Testis (tissue), 2 donors: ENCODE measurements around the gene WDR18.

Experiments used
- POLR2A ChIP-seq: fragments of 450-650 bp; IDR thresholded peaks from one replicate; pipeline ENCODE4 v1.6.1; 2017; ENCODE audit warnings: antibody characterized with exemption, mild to moderate bottlenecking, moderate library complexity
- TF ChIP-seq, protein P1 (sequence below), 3 experiments: fragments of 450-650 bp in 2 of 3; fragments of 200-600 bp in 1 of 3; sonication (generic) in 1 of 3; IDR thresholded peaks; one replicate each; pipeline ENCODE4 v1.5.1; 2016 to 2019; ENCODE audit warnings: antibody characterized with exemption in 3 of 3, mild to moderate bottlenecking in 2 of 3, moderate library complexity in 1 of 3

DNA sequence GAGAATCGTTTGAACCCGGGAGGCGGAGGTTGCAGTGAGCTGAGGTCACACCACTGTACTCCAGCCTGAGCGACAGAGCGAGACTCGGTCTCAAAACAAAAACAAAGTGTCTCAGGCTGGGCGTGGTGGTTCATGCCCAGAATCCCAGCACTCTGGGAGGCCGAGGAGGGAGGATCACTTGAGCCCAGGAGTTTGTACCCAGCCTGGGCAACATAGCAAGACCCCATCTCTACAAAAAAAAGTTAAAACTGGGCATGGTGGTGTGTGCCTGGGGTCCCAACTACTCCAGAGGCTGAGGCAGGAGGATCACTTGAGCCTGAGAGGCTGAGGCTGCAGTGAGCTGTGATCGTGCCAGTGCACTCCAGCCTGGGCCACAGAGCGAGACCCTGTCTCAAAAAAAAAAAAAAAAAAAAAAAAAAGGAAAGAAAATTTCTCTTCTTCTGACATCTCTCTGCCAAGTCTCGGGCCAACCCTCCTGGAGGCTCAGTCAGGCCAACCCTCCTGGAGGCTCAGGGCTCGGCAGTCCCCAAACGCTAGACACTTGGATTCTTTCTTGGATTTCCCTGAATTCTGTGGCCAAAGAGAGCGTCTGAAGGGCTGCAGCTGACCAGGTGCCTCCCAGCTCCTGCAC is 32.0 kb upstream of the WDR18 start:
- TF ChIP-seq, protein P1, sequence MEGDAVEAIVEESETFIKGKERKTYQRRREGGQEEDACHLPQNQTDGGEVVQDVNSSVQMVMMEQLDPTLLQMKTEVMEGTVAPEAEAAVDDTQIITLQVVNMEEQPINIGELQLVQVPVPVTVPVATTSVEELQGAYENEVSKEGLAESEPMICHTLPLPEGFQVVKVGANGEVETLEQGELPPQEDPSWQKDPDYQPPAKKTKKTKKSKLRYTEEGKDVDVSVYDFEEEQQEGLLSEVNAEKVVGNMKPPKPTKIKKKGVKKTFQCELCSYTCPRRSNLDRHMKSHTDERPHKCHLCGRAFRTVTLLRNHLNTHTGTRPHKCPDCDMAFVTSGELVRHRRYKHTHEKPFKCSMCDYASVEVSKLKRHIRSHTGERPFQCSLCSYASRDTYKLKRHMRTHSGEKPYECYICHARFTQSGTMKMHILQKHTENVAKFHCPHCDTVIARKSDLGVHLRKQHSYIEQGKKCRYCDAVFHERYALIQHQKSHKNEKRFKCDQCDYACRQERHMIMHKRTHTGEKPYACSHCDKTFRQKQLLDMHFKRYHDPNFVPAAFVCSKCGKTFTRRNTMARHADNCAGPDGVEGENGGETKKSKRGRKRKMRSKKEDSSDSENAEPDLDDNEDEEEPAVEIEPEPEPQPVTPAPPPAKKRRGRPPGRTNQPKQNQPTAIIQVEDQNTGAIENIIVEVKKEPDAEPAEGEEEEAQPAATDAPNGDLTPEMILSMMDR (IDR thresholded peaks at IDR 0.05), result no peak
- no peak for TF ChIP-seq POLR2A
